Sigmoid colon (tissue), 7 donors: ENCODE results near the gene FAM193A. TPM values are rescaled to one million over a fixed set of nuclear protein-coding genes. Genes with fewer than 3 reads are reported as not detected.

Experiments
- DNase-seq: peaks from one replicate; pipeline ENCODE4 v3.0.0-alpha.2; 2019
- H3K27ac ChIP-seq, 4 donors: fragments of 200-600 bp; sonication (generic); one replicate each; pipeline ENCODE4 v1.5.1; 2016 to 2019; ENCODE audit warnings: mild to moderate bottlenecking in 1 of 4
- H3K27me3 ChIP-seq, 3 donors: fragments of 200-600 bp; sonication (generic); one replicate each; pipeline ENCODE4 v1.5.1; 2019; ENCODE audit warnings: mild to moderate bottlenecking in 1 of 3
- H3K36me3 ChIP-seq, 4 donors: fragments of 200-600 bp; sonication (generic); one replicate each; pipeline ENCODE4 v1.5.1; 2016 to 2019
- H3K4me1 ChIP-seq, 4 donors: fragments of 200-600 bp; sonication (generic); one replicate each; pipeline ENCODE4 v1.5.1; 2017 to 2019
- H3K4me3 ChIP-seq, 4 donors: fragments of 200-600 bp; sonication (generic); one replicate each; pipeline ENCODE4 v1.5.1; 2017 to 2019; ENCODE audit warnings: mild to moderate bottlenecking in 2 of 4, moderate library complexity in 1 of 4
- H3K9me3 ChIP-seq, 4 donors: fragments of 200-600 bp in 3 of 4; sonication (generic) in 3 of 4; one replicate each; pipeline versions ENCODE4 v1.5.1 to v1.6.1; 2013 to 2019
- EP300 ChIP-seq, 4 donors: sonication (generic); formaldehyde crosslinking; IDR thresholded peaks; one replicate each; pipeline ENCODE4 v1.6.1; 2017; ENCODE audit warnings: antibody characterized with exemption in 4 of 4
- POLR2A ChIP-seq, 2 donors: fragments of 450-650 bp; IDR thresholded peaks; one replicate each; pipeline ENCODE4 v1.6.1; 2016; ENCODE audit warnings: antibody characterized with exemption in 2 of 2, mild to moderate bottlenecking in 2 of 2, moderate library complexity in 2 of 2
- POLR2AphosphoS5 ChIP-seq, 4 donors: sonication (generic); formaldehyde crosslinking; IDR thresholded peaks; one replicate each; pipeline ENCODE4 v1.6.1; 2017; ENCODE audit warnings: antibody characterized with exemption in 4 of 4
- WGBS, 2 donors: extraction: QIAGEN DNeasy Blood & Tissue Kit; methylation state at CpG; one replicate each; pipeline ENCODE4 v1.1.7; 2013; 5-methylcytosine and 5-hydroxymethylcytosine counted together
- intact Hi-C: fragments of 100-400 bp; cut with DNase I; formaldehyde crosslinking; loops from one replicate; pipeline ENCODE4 v1.15.1; 2023
- polyA plus RNA-seq, 3 donors: library from polyadenylated mRNA; stranded (reverse); fragments of 200-250 nt; gene quantifications; one replicate each; pipeline ENCODE4 v1.2.3, GENCODE V29; 2013
- total RNA-seq, 4 donors: library from RNA; depleted of rRNA; stranded (reverse); fragments of >200 nt; gene quantifications; one replicate each; pipeline ENCODE4 v1.1.0, GENCODE V29; 2016
- TF ChIP-seq, protein P1 (sequence below), 4 experiments: fragments of 450-650 bp in 3 of 4; fragments of 200-600 bp in 1 of 4; IDR thresholded peaks; one replicate each; pipeline ENCODE4 v1.5.1; 2016 to 2019; ENCODE audit warnings: antibody characterized with exemption in 4 of 4, mild to moderate bottlenecking in 3 of 4, moderate library complexity in 2 of 4
- donor health status: healthy with polysubstance abuse.
- donor health status: Bipolar disorder and iron deficiency.
- donor health status: healthy.

FAM193A gene
- total and polyA plus RNA-seq, 7 donors, result 6.0 to 32.4 (median 17.4) TPM

DNA sequence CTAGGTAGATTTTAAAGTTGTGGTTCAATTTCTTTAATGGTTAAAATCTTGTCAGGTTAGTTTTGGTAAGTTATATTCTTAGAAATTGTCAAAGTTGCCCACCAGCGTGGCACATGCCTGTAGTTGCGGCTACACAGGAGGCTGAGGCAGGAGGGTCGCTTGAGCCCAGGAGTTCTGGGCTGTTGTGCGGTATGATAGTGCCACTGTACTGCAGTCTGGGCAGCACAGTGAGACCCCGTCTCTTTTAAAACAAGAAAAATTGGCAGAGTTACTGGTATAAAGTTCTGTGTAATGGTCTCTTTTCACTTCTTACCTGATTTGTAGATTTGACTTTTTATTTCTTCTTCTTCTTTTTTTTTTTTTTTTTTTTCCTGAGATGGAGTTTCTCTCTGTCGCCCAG lies 64.4 kb downstream of the FAM193A start:
- Histone ChIP-seq H3K27me3 (no peaks in the 10 kb centered on the region), H3K36me3 (peaks cover 0 to 22% (median 2%) of the 10 kb centered on the region in 4 donors), H3K4me3 (no peak overlapping the region), H3K9me3 (no peaks in the 10 kb centered on the region), H3K27ac (no peak overlapping the region), H3K4me1 (peaks cover 0 to 45% (median 32%) of the 10 kb centered on the region in 4 donors)
- intact Hi-C loops, result no loop called here
- TF ChIP-seq POLR2A (IDR thresholded peaks at IDR 0.05), result no peak
- TF ChIP-seq, protein P1, sequence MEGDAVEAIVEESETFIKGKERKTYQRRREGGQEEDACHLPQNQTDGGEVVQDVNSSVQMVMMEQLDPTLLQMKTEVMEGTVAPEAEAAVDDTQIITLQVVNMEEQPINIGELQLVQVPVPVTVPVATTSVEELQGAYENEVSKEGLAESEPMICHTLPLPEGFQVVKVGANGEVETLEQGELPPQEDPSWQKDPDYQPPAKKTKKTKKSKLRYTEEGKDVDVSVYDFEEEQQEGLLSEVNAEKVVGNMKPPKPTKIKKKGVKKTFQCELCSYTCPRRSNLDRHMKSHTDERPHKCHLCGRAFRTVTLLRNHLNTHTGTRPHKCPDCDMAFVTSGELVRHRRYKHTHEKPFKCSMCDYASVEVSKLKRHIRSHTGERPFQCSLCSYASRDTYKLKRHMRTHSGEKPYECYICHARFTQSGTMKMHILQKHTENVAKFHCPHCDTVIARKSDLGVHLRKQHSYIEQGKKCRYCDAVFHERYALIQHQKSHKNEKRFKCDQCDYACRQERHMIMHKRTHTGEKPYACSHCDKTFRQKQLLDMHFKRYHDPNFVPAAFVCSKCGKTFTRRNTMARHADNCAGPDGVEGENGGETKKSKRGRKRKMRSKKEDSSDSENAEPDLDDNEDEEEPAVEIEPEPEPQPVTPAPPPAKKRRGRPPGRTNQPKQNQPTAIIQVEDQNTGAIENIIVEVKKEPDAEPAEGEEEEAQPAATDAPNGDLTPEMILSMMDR (IDR thresholded peaks at IDR 0.05), result no peak
- no peak for DNase-seq
- WGBS, 2 donors, result 97 to 98% methylated on average over 6 of the region's 6 CpGs

- Histone ChIP-seq H3K27me3 (no peaks in the 10 kb centered on the region), H3K4me3 (no peak overlapping the region), H3K9me3 (no peaks in the 10 kb centered on the region), H3K4me1 (peaks cover 0 to 32% (median 21%) of the 10 kb centered on the region in 4 donors), H3K36me3 (peaks cover 0 to 12% (median 0%) of the 10 kb centered on the region in 4 donors), H3K27ac (no peak overlapping the region)
- peak; percentile 47 for DNase-seq
- 84 to 89% methylated on average over 4 of the region's 4 CpGs for WGBS, 2 donors
- TF ChIP-seq POLR2A (IDR thresholded peaks at IDR 0.05) (no peak), EP300 (IDR thresholded peaks at IDR 0.05) (no peak), POLR2AphosphoS5 (IDR thresholded peaks at IDR 0.05) (no peak)
- TF ChIP-seq, protein P1 (IDR thresholded peaks at IDR 0.05), result no peak
- intact Hi-C loops, result no loop called here
These were observed 68.2 kb downstream of the FAM193A start for GRCh38 chr4:2604614-2605013.

DNA sequence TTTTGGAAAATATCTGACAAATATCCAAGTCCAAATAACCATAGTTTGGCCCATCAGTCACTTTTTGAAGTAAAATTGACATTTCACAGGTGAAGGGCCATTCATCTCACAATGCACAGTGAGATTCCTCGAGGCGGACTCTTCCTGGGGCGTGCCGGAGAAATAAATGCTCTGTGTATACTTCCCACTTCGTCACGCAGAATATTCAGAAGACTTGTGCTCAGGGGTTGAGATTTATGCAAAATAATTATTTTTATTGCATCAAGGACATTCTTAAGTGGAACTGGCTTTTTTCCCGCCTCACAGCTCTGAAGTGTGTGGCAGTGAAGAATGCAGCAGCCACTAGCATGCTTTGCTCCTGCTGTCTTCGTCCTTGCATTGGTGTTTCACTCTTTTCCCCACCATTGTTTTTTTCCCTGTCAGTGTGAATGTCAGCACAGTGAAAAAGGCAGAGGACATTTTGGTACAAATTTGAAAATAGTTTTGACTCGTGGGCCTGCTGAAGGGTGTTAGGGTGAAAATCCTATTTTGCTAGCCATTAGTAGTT lies 70.6 kb downstream of the FAM193A start:
- Histone ChIP-seq H3K27me3 (no peaks in the 10 kb centered on the region), H3K27ac (no peak overlapping the region), H3K4me1 (peaks cover 0 to 32% (median 21%) of the 10 kb centered on the region in 4 donors), H3K4me3 (no peak overlapping the region), H3K9me3 (no peaks in the 10 kb centered on the region), H3K36me3 (peaks cover 0 to 2% (median 0%) of the 10 kb centered on the region in 4 donors)
- peak; percentile 36 for DNase-seq
- intact Hi-C loops, result no loop called here
- WGBS, 2 donors, result 84% methylated on average over 9 of the region's 9 CpGs
- TF ChIP-seq EP300 (IDR thresholded peaks at IDR 0.05) (no peak), POLR2A (IDR thresholded peaks at IDR 0.05) (no peak), POLR2AphosphoS5 (IDR thresholded peaks at IDR 0.05) (no peak)
- TF ChIP-seq, protein P1 (IDR thresholded peaks at IDR 0.05), result no peak

DNA sequence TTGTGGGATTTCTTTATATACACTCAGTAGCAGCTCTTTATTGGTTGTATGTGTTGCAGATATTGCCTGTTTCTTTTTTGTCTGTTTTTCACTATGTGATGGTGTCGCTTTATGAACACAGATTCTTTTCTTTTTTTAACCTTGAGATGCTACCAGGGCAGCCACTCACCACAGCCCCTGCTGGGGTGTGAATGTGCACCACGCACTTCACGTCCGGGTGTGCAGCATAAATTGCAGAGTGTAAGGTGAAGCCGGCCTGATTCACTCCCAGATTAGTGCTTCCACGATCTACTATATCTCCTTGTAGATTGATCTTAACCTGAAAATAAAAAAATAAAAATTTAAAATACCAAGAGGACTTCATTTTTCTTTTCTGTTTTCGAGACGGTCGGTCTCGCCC lies 71.4 kb downstream of the FAM193A start:
- Histone ChIP-seq H3K4me1 (peaks cover 0 to 32% (median 21%) of the 10 kb centered on the region in 4 donors), H3K36me3 (no peaks in the 10 kb centered on the region), H3K27me3 (no peaks in the 10 kb centered on the region), H3K27ac (no peak overlapping the region), H3K9me3 (no peaks in the 10 kb centered on the region), H3K4me3 (no peak overlapping the region)
- no peak for DNase-seq
- 94 to 95% methylated on average over 10 of the region's 10 CpGs for WGBS, 2 donors
- intact Hi-C loops, result no loop called here
- no peak for TF ChIP-seq POLR2A (IDR thresholded peaks at IDR 0.05)
- no peak for TF ChIP-seq POLR2AphosphoS5 (IDR thresholded peaks at IDR 0.05)
- TF ChIP-seq EP300 (IDR thresholded peaks at IDR 0.05), result no peak
- TF ChIP-seq, protein P1 (IDR thresholded peaks at IDR 0.05), result no peak

DNA sequence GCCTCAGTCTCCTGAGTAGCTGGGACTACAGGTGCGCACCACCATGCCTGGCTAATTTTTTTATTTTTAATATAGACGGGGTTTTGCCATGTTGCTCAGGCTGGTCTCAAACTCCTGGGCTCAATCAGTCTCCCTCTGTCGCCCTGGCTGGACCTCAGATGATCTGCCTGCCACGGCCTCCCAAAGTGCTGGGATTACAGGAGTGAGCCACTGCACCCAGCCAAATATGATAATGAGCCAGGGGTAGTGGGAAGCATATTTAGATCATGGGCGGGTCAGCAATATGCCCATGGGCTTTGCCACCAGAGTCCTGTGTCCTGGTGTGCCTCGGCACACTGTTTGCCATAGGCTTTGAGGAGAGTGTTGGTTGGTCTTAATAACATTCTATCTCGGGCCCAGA lies 71.8 kb downstream of the FAM193A start:
- H3K27ac ChIP-seq, result no peak overlapping the region
- H3K36me3 ChIP-seq, result no peaks in the 10 kb centered on the region
- no peak overlapping the region for H3K4me3 ChIP-seq
- intact Hi-C loops, result no loop called here
- WGBS, 2 donors, result 93 to 94% methylated on average over 7 of the region's 7 CpGs
- peak; percentile 26 for DNase-seq
- H3K4me1 ChIP-seq, result peaks cover 0 to 32% (median 21%) of the 10 kb centered on the region in 4 donors
- TF ChIP-seq EP300 (IDR thresholded peaks at IDR 0.05) (no peak), POLR2A (IDR thresholded peaks at IDR 0.05) (no peak), POLR2AphosphoS5 (IDR thresholded peaks at IDR 0.05) (no peak)
- TF ChIP-seq, protein P1 (IDR thresholded peaks at IDR 0.05), result no peak
- H3K9me3 ChIP-seq, result no peaks in the 10 kb centered on the region
- no peaks in the 10 kb centered on the region for H3K27me3 ChIP-seq
